Fibroblast of gingiva (primary cell): Measurements from ENCODE around the gene OR4S2.

ENCODE experiments used
- DNase-seq: peaks from one replicate; pipeline ENCODE4 v3.0.0-alpha.2; 2011; ENCODE audit warnings: low read depth

The OR4S2 gene

GRCh38 chr11:55648027-55648426, at the start of gene OR4S2:
OR4S2 (plus strand) TSS chr11:55648327; CDS start chr11:55650904, 2,577 bp downstream.
- DNase-seq: no peak

DNA sequence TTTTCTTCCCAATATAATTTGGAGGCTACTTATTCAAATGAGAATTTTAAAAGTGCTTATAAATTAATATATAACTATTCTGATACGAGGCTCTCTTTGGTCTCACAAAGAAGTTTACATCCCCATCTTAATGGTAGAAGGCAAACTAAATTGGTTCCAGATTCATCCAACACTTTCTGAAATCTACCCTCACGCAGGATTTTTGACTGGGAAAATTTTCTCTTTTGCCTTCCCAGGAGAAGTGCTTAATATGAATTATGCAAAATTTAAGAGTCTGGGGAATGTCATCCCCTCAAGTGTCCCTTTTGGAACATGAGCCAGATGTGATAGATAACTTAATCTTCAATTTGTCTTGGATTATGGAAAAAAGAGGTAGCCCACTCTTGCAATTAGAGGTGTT, 40.6 kb upstream of the OR4S2 start, which contains the start of gene OR4C11:
Gene OR4C11, minus strand, starts transcription at position 101 of the 400 bp plus-strand sequence. CDS start 3,272 bp downstream, outside the sequence.
- no peak for DNase-seq

DNA sequence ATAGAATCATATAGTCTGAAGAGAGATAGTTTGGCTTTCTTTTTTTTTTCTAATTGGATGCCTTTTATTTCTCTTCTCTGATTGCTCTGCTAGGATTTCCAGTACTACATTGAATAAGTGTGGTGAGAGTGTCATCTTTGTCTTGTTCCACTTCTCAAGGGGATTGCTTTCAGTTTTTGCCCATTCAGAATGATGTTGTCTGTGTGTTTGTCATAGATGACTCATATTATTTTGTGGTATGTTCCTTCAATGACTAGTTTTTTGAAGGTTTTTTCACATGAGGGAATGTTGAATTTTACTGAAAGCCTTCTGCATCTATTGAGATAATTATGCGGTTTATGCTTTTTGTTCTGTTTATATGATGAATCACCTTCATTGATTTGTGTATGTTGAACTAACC, 23.6 kb upstream of the OR4S2 start:
- DNase-seq: no peak

DNA sequence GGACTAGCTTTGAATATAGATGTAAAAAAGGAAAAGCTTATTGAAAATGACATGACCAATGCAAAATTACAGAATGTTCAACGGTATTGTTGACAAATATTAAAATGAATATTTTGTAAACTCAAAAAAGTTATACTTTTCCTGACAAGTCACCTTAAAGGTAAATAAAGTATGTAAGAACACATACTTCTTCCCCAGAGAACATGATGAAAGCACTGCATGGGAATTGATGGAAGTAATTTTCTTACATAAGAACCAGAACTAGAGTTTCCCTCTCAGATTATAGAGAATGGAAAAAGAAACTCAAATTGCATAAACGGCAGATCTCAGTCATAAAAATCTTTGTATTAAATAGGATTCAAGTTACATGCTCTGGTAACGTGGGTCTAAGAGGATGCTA, 13.3 kb upstream of the OR4S2 start, which contains the start of gene OR4P4:
Gene OR4P4, plus strand, starts transcription at position 301 of the 400 bp plus-strand sequence.
- no peak for DNase-seq

DNA sequence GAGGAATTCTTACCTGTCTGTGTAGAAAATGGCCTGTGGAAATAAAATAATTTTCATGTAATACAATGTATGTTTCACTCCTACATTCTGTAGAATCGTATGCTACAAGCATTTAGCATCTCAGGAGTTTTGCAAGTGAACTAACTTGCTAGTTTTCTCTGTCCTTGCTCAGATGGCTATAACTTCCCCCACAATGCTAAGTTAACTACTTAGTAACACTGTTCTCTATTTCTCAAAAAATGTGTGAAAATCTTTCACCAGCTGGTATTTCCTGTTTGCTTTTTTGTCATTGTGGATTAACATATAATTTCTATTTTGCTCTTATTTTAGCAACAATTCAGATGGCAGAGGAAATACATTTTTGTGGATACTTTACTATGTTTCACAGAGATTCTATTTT, 4.4 kb downstream of the OR4S2 start:
- DNase-seq: no peak

DNA sequence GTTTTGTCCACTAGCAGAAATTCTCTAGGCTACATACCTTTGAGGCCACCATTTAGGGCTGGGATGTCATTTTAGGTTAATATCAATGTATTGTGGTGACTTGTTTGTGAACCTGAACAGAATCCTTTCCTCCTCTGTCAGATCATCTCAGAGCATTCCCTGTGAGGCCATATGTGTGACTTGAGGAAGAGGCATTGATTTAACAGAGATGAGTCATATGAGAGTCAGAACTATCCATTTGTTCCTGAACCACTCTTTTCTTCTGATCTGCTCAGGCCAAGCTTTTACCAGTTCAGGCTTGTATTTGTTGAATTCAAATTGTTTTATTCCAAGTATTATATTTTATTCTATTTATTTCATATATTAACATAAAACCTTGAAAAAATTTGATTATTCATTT, 7.0 kb downstream of the OR4S2 start:
- DNase-seq: no peak

DNA sequence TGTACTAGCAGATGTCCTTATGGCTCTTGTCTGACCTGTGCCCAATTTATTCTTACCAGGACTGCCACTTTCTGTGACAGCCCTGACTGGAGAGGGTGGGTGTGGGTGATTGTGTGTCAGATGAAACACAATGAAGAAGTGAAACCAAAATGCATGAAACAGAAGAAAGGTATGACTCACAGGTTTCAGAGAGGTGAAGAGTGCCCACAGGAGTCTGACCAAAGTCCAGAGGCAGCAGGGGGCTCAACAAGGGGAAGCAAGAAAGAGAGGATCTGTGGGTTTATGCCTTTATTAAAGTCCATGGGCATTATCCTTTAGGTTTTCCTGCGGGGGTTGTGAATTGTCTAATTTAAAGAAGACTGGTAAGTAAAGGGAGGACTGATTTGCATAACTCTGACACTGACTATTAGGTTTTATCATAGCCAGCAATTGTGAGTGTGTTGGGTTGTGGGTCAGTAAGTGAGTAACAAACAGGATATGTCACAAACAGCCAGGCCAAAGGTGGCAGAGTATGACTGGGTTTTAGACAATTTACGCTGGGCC, 10.0 kb downstream of the OR4S2 start:
- DNase-seq: no peak

DNA sequence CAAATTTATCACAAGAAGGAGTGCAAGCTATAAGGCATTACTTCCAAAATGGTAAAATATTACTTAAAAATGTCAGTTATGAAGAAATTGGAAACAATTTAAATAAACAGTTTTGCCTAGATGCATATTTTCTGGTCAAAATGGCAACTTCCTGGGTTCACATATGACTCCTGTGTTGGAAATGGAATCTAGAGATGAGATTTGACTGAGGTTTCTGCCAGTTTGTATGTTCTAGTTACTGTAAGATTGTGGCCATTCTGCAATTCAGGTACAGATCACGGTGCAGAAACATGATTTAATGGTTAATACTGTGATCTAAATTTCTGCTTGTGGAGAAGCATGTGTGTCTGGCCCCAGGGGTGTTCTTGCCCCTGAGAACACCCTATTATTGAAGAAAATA, 10.5 kb downstream of the OR4S2 start:
- no peak for DNase-seq

DNA sequence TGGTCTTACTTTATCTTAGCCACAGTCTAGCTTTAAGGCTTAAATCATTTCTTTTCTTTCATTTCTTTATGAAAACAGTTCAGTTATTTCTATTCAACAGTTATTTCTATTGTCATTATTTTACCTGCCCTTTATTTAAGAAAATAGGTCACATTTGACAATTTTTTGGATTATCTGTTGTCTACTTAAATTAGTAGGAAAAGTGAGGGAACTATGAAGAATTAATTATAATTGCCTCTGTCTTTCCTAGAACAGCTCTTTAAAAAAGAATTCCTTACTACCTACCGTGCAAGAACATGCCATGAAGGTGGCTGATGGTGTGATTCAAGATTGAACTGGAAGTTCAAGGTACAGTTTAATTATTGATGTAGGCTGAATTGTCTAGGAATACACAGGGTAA, 13.8 kb downstream of the OR4S2 start, which contains the start of gene OR4C6:
Gene OR4C6, plus strand, starts transcription at position 301 of the 400 bp plus-strand sequence. CDS start 2,966 bp downstream, outside the sequence.
- no peak for DNase-seq

GRCh38 chr11:55669376-55669775, 21.2 kb downstream of the OR4S2 start:
- no peak for DNase-seq

DNA sequence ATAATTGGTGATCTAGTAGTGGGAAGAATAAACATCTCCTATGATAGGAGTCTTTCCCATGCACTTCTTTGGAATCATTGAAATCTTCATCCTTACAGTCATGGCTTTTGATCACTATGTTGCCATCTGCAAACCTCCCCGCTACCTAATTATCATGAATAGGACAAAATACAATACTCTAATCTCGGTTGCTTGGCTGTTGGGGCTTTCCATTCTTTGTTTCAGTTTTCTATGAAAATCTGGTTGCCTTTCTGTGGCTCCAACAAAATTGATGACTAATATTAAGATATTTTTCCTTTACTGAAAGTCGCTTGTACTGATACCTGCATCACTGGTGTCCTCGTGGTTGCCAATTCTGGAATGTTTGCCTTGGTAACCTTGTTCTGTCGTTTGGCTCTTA, 25.7 kb downstream of the OR4S2 start:
- no peak for DNase-seq

DNA sequence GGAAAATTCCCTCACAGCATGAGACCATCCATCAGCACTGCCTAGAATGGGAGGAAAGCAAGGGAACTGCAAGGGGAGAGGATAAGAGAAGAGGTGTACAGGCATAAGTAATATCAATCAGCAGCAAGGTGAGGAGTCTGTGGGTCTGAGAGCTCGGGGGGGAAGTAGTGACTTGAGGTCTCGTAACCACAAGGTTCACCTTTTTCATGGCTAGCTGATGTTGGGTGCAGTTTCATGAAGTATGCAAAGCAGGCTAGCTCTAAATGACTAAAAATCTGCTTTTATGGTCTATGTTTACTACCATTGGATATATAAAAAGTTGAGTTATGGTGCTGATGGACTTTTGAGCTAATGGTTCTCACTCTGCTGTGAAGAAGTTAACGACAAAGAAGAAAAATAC, 49.7 kb downstream of the OR4S2 start:
- no peak for DNase-seq

GRCh38 chr11:55701429-55701828, 53.3 kb downstream of the OR4S2 start:
- no peak for DNase-seq
